ENCODE data around the gene DAPP1.

Gene DAPP1

DNA sequence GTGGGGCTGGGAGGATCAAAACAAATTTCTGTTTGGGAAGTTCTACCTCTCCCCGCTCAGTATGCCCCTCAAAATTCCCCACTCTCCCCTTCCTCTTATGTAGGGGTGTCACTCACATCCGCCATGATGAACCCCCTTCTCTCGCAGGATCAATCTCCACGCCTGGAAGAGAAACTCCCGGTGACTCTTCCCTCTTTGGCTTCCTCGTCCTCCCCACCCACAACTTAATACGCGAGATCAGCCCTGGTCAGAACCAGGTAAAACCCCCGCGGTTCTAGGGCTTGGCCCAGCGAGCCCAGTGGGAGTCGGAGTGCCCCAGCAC, 77.2 kb downstream of the DAPP1 start:
- Histone ChIP-seq H3K4me1 (ENCODE audit: control insufficient read depth in 2 of 2, insufficient read depth in 1 of 2, low read depth in 1 of 2, low read length in 2 of 2) (no peaks in the 10 kb centered on the region), H3K4me3 (ENCODE audit: low read length in 2 of 2) (peak overlapping the region; percentile 89), H3K9ac (ENCODE audit: low read depth, low read length, poor library complexity) (peak overlapping the region; percentile 38), H4K8ac (ENCODE audit: low read depth, low read length) (no peak overlapping the region), H2BK5ac (ENCODE audit: low read length) (no peak overlapping the region), H3K79me1 (ENCODE audit: low read depth, low read length) (no peaks in the 10 kb centered on the region), H2AFZ (ENCODE audit: low read length) (peak overlapping the region; percentile 87), H3K27ac (replicated peaks; ENCODE audit: low read length) (no peak overlapping the region), H3K18ac (ENCODE audit: low read length) (no peak overlapping the region), H3K14ac (ENCODE audit: low read length) (no peak overlapping the region), H3K23ac (ENCODE audit: low read depth, low read length, poor library complexity) (no peak overlapping the region), H2BK120ac (ENCODE audit: low read depth, low read length) (no peak overlapping the region), H3K36me3 (replicated peaks in 1 of 2; ENCODE audit: control insufficient read depth in 2 of 2, insufficient read depth in 2 of 2, low read length in 2 of 2) (peaks cover 0 to 17% of the 10 kb centered on the region in 2 donors), H3K9me3 (replicated peaks in 1 of 2; ENCODE audit: control insufficient read depth in 2 of 2, insufficient read depth in 1 of 2, low read depth in 1 of 2, low read length in 2 of 2) (no peaks in the 10 kb centered on the region), H3K4ac (ENCODE audit: low read length) (no peak overlapping the region), H2BK12ac (ENCODE audit: low read length) (no peak overlapping the region), H2AK5ac (ENCODE audit: low read depth, low read length) (no peak overlapping the region), H4K91ac (ENCODE audit: low read depth, low read length, poor library complexity) (no peak overlapping the region), H3K4me2 (ENCODE audit: insufficient read depth, low read length, poor library complexity, severe bottlenecking) (peak overlapping the region; percentile 83), H3K27me3 (ENCODE audit: control insufficient read depth in 3 of 3, insufficient read depth in 3 of 3, low read depth in 1 of 3, low read length in 3 of 3) (no peaks in the 10 kb centered on the region), H2BK15ac (ENCODE audit: low read length) (no peak overlapping the region)
- WGBS, 2 donors (ENCODE audit: extremely low coverage in 2 of 2, insufficient read length in 2 of 2, insufficient replicate concordance in 1 of 2), result no CpG with 5 or more reads among the region's 12 CpGs
- no peak for DNase-seq (ENCODE audit: low spot score)

DNA sequence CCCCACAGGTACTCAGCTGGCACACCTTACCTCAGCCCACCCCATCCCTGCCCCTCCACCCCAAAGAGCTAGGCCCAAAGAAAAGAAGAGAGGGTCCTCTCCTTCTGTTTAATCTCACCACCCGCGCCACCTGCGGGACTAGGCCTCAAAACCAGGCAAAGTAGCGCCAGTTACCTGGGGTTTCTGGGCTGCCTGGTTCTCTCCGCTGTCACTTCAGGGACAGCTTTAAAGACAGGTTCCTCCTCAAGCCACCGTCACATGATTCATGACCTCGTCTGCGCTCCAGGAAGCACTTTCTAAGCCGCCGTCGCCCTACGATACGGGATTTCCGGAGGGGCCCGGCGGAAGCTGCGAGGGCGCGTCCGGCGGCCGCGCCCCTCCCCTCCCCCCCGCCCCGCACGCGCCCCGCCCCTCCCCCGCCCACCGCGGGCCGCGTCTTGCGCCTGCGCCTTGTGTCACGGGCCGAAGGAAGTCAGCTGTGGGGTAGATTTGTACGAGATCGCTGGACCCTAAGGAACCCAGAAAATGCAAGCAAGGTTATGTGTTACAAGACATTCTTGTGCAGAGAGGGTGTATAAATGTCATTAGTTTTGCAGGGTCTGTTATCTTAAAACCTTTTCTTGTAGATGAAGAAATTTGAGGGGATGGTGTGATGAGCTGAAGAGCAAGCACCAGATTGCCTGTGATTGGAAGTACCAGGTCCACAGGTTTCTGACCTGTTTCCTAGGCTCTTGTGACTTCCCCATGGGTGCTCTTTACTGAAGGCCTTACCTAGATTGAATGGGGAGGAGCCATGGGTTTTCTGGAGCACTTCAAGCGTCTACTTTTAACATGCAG, 77.8 kb downstream of the DAPP1 start, which contains the start of gene LAMTOR3:
TSS of gene LAMTOR3 (minus strand) at position 267 of the 837 bp plus-strand sequence. CDS start 464 bp downstream, outside the sequence.
- Histone ChIP-seq H3K27me3 (ENCODE audit: control insufficient read depth in 3 of 3, insufficient read depth in 3 of 3, low read depth in 1 of 3, low read length in 3 of 3) (no peaks in the 10 kb centered on the region), H3K4me3 (ENCODE audit: low read length in 2 of 2) (peak within 1 kb of the TSS; percentile 89), H3K9me3 (replicated peaks in 1 of 2; ENCODE audit: control insufficient read depth in 2 of 2, insufficient read depth in 1 of 2, low read depth in 1 of 2, low read length in 2 of 2) (no peaks in the 10 kb centered on the region), H2BK15ac (ENCODE audit: low read length) (no peak within 1 kb of the TSS), H3K79me1 (ENCODE audit: low read depth, low read length) (no peaks in the 10 kb centered on the region), H3K9ac (ENCODE audit: low read depth, low read length, poor library complexity) (peak within 1 kb of the TSS; percentile 38), H3K4me2 (ENCODE audit: insufficient read depth, low read length, poor library complexity, severe bottlenecking) (peak within 1 kb of the TSS; percentile 83), H3K4me1 (ENCODE audit: control insufficient read depth in 2 of 2, insufficient read depth in 1 of 2, low read depth in 1 of 2, low read length in 2 of 2) (no peaks in the 10 kb centered on the region), H4K8ac (ENCODE audit: low read depth, low read length) (no peak within 1 kb of the TSS), H3K36me3 (replicated peaks in 1 of 2; ENCODE audit: control insufficient read depth in 2 of 2, insufficient read depth in 2 of 2, low read length in 2 of 2) (peaks cover 0 to 18% of the 10 kb centered on the region in 2 donors), H3K23ac (ENCODE audit: low read depth, low read length, poor library complexity) (no peak within 1 kb of the TSS), H3K27ac (replicated peaks; ENCODE audit: low read length) (peak within 1 kb of the TSS; percentile 16), H2AK5ac (ENCODE audit: low read depth, low read length) (no peak within 1 kb of the TSS), H3K14ac (ENCODE audit: low read length) (no peak within 1 kb of the TSS), H2BK120ac (ENCODE audit: low read depth, low read length) (no peak within 1 kb of the TSS), H3K4ac (ENCODE audit: low read length) (no peak within 1 kb of the TSS), H2AFZ (ENCODE audit: low read length) (peak within 1 kb of the TSS; percentile 87), H2BK12ac (ENCODE audit: low read length) (no peak within 1 kb of the TSS), H4K91ac (ENCODE audit: low read depth, low read length, poor library complexity) (no peak within 1 kb of the TSS), H3K18ac (ENCODE audit: low read length) (no peak within 1 kb of the TSS), H2BK5ac (ENCODE audit: low read length) (no peak within 1 kb of the TSS)
- no CpG with 5 or more reads among the region's 40 CpGs for WGBS, 2 donors (ENCODE audit: extremely low coverage in 2 of 2, insufficient read length in 2 of 2, insufficient replicate concordance in 1 of 2)
- DNase-seq (ENCODE audit: low spot score), result peak; percentile 69

DNA sequence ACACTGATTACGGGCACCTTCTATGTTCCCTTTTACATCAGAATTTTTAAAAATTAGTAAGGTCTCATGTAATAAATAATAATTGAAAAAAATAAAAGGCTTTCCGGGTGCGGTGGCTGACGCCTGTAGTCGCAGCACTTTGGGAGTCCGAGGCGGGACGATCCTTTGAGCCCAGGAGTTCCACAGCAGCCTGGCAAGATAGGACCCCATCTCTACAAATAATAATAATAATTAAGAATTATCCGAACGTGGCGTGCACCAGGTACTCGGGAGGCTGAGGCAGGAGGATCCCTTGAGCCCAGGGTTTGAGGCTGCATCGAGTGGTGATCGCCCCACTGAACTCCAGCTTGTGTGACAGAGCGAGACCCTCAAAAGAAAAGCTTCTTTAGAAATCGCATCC, 78.4 kb downstream of the DAPP1 start:
- H2BK12ac ChIP-seq (ENCODE audit: low read length), result no peak overlapping the region
- H4K91ac ChIP-seq (ENCODE audit: low read depth, low read length, poor library complexity), result no peak overlapping the region
- H3K9ac ChIP-seq (ENCODE audit: low read depth, low read length, poor library complexity), result no peak overlapping the region
- peaks cover 0 to 23% of the 10 kb centered on the region in 2 donors for H3K36me3 ChIP-seq (replicated peaks in 1 of 2; ENCODE audit: control insufficient read depth in 2 of 2, insufficient read depth in 2 of 2, low read length in 2 of 2)
- no peak overlapping the region for H3K23ac ChIP-seq (ENCODE audit: low read depth, low read length, poor library complexity)
- peak overlapping the region; percentile 76 for H2AFZ ChIP-seq (ENCODE audit: low read length)
- no peak overlapping the region for H3K18ac ChIP-seq (ENCODE audit: low read length)
- H3K4ac ChIP-seq (ENCODE audit: low read length), result no peak overlapping the region
- no peaks in the 10 kb centered on the region for H3K9me3 ChIP-seq (replicated peaks in 1 of 2; ENCODE audit: control insufficient read depth in 2 of 2, insufficient read depth in 1 of 2, low read depth in 1 of 2, low read length in 2 of 2)
- WGBS, 2 donors (ENCODE audit: extremely low coverage in 2 of 2, insufficient read length in 2 of 2, insufficient replicate concordance in 1 of 2), result no CpG with 5 or more reads among the region's 16 CpGs
- peak overlapping the region; percentile 16 for H3K27ac ChIP-seq (replicated peaks; ENCODE audit: low read length)
- H3K4me3 ChIP-seq (ENCODE audit: low read length in 2 of 2), result peak overlapping the region in 1 of 2 donors; percentile 89
- no peaks in the 10 kb centered on the region for H3K79me1 ChIP-seq (ENCODE audit: low read depth, low read length)
- H2BK5ac ChIP-seq (ENCODE audit: low read length), result no peak overlapping the region
- H4K8ac ChIP-seq (ENCODE audit: low read depth, low read length), result no peak overlapping the region
- H2BK15ac ChIP-seq (ENCODE audit: low read length), result no peak overlapping the region
- H3K4me1 ChIP-seq (ENCODE audit: control insufficient read depth in 2 of 2, insufficient read depth in 1 of 2, low read depth in 1 of 2, low read length in 2 of 2), result no peaks in the 10 kb centered on the region
- no peak overlapping the region for H2BK120ac ChIP-seq (ENCODE audit: low read depth, low read length)
- H3K14ac ChIP-seq (ENCODE audit: low read length), result no peak overlapping the region
- H2AK5ac ChIP-seq (ENCODE audit: low read depth, low read length), result no peak overlapping the region
- DNase-seq (ENCODE audit: low spot score), result no peak
- H3K4me2 ChIP-seq (ENCODE audit: insufficient read depth, low read length, poor library complexity, severe bottlenecking), result peak overlapping the region; percentile 19
- H3K27me3 ChIP-seq (ENCODE audit: control insufficient read depth in 3 of 3, insufficient read depth in 3 of 3, low read depth in 1 of 3, low read length in 3 of 3), result no peaks in the 10 kb centered on the region

DNA sequence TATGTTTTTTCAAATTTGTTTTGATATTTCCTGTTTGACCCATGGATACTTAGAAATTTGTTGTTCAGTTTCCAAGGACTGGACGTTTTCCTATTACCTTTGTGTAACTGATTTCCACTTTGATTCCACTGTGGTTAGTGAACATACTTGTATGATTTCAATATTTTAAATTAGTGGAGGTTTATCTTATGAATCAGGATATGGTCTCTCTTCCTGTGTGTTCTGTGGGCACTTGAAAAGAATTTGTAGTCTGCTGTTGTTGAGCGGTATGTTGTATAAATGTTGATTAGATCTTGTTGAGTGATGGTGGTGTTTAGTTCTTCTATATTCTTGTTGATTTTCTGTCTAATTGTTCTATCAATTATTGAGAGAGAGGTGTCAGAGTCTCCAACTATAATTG, 98.8 kb downstream of the DAPP1 start:
- Histone ChIP-seq H4K91ac (ENCODE audit: low read depth, low read length, poor library complexity) (no peak overlapping the region), H2BK12ac (ENCODE audit: low read length) (no peak overlapping the region), H2BK120ac (ENCODE audit: low read depth, low read length) (no peak overlapping the region), H3K4me1 (ENCODE audit: control insufficient read depth in 2 of 2, insufficient read depth in 1 of 2, low read depth in 1 of 2, low read length in 2 of 2) (no peaks in the 10 kb centered on the region), H3K18ac (ENCODE audit: low read length) (no peak overlapping the region), H2BK5ac (ENCODE audit: low read length) (no peak overlapping the region), H2AK5ac (ENCODE audit: low read depth, low read length) (no peak overlapping the region), H3K36me3 (replicated peaks in 1 of 2; ENCODE audit: control insufficient read depth in 2 of 2, insufficient read depth in 2 of 2, low read length in 2 of 2) (peaks cover 2 to 58% of the 10 kb centered on the region in 2 donors), H3K4me2 (ENCODE audit: insufficient read depth, low read length, poor library complexity, severe bottlenecking) (no peak overlapping the region), H3K9ac (ENCODE audit: low read depth, low read length, poor library complexity) (no peak overlapping the region), H3K27ac (replicated peaks; ENCODE audit: low read length) (no peak overlapping the region), H2BK15ac (ENCODE audit: low read length) (no peak overlapping the region), H2AFZ (ENCODE audit: low read length) (no peak overlapping the region), H3K79me1 (ENCODE audit: low read depth, low read length) (no peaks in the 10 kb centered on the region), H3K23ac (ENCODE audit: low read depth, low read length, poor library complexity) (no peak overlapping the region), H3K4ac (ENCODE audit: low read length) (no peak overlapping the region), H3K27me3 (ENCODE audit: control insufficient read depth in 3 of 3, insufficient read depth in 3 of 3, low read depth in 1 of 3, low read length in 3 of 3) (no peaks in the 10 kb centered on the region), H3K14ac (ENCODE audit: low read length) (no peak overlapping the region), H4K8ac (ENCODE audit: low read depth, low read length) (no peak overlapping the region), H3K4me3 (ENCODE audit: low read length in 2 of 2) (no peak overlapping the region), H3K9me3 (replicated peaks in 1 of 2; ENCODE audit: control insufficient read depth in 2 of 2, insufficient read depth in 1 of 2, low read depth in 1 of 2, low read length in 2 of 2) (peaks cover 0 to 10% of the 10 kb centered on the region in 2 donors)
- no peak for DNase-seq (ENCODE audit: low spot score)
- WGBS, 2 donors (ENCODE audit: extremely low coverage in 2 of 2, insufficient read length in 2 of 2, insufficient replicate concordance in 1 of 2), result no CpG with 5 or more reads among the region's 2 CpGs

Measured in neuronal stem cell (in vitro differentiated cells).